OCI-LY1 (cell line): ENCODE measurements around the gene KIFAP3.
"Not testable (repeated sequence)": the region's sequence is repeated elsewhere in the genome, so short reads cannot be mapped to it uniquely, and the experiment has no call there.

Experiments
- EZH2 ChIP-seq: fragments of 200-600 bp; sonication (generic), shearing (Covaris generic); IDR thresholded peaks from 2 replicates; pipeline ENCODE4 v1.8.0; 2017; ENCODE audit warnings: borderline replicate concordance, mixed run types, mild to moderate bottlenecking, antibody characterized with exemption, low read length, moderate library complexity, mixed read lengths
- TF ChIP-seq, protein P1 (sequence below): fragments of 200-600 bp; sonication (generic), shearing (Covaris generic); IDR thresholded peaks from 2 replicates; pipeline ENCODE4 v1.5.1; 2017; ENCODE audit warnings: mild to moderate bottlenecking, antibody characterized with exemption, low read length, moderate library complexity, mixed read lengths

DNA sequence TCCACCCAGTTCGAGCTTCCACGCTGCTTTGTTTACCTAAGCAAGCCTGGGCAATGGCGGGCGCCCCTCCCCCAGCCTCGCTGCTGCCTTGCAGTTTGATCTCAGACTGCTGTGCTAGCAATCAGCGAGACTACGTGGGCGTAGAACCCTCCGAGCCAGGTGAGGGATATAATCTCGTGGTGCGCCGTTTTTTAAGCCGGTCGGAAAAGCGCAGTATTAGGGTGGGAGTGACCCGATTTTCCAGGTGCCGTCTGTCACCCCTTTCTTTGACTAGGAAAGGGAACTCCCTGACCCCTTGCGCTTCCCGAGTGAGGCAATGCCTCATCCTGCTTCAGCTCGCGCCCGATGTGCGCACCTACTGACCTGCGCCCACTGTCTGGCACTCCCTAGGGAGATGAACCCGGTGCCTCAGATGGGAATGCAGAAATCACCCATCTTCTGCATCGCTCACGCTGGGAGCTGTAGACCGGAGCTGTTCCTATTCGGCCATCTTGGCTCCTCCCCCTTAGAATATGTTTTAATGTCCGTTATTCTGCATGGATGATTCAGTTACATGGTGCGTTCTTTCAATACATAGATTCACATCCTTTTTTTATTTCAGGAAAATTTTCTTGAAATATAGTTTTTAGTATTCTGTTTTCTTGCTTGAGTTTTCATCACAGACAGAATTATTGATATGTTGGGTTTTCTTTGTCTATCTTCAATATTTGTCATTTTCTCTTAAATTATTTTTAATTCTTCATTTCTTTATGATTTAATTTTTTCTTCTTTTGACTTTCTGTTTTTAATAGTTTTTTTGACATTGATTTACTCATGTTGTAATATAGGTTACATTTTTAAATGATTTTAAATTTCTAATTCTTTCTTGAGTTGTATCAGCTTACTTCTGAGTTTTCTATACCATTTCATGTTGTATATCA lies 20.5 kb upstream of the KIFAP3 start:
- TF ChIP-seq, protein P1, sequence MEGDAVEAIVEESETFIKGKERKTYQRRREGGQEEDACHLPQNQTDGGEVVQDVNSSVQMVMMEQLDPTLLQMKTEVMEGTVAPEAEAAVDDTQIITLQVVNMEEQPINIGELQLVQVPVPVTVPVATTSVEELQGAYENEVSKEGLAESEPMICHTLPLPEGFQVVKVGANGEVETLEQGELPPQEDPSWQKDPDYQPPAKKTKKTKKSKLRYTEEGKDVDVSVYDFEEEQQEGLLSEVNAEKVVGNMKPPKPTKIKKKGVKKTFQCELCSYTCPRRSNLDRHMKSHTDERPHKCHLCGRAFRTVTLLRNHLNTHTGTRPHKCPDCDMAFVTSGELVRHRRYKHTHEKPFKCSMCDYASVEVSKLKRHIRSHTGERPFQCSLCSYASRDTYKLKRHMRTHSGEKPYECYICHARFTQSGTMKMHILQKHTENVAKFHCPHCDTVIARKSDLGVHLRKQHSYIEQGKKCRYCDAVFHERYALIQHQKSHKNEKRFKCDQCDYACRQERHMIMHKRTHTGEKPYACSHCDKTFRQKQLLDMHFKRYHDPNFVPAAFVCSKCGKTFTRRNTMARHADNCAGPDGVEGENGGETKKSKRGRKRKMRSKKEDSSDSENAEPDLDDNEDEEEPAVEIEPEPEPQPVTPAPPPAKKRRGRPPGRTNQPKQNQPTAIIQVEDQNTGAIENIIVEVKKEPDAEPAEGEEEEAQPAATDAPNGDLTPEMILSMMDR, result not testable (repeated sequence)
- TF ChIP-seq EZH2, result not testable (repeated sequence)
